H1 (cell line): Measurements from ENCODE around the gene UBXN11. TPM values are rescaled to one million over a fixed set of nuclear protein-coding genes. Genes with fewer than 3 reads are reported as not detected.

Experiments
- CHD7 ChIP-seq: fragments of 300-600 bp; sonication (generic); IDR thresholded peaks from 2 replicates; pipeline ENCODE4 v1.7.1; 2012; ENCODE audit warnings: low read length, moderate library complexity, mild to moderate bottlenecking, inconsistent platforms; ENCODE audit not compliant: insufficient replicate concordance
- polyA plus RNA-seq, 7 experiments: library from polyadenylated mRNA; depleted of rRNA in 3 of 7; stranded (reverse) in 5 of 7; unstranded in 2 of 7; fragments of >200 nt in 5 of 7; fragments of 200-250 nt in 2 of 7; gene quantifications; 1 replicate in 5 of 7; 2 replicates in 1 of 7; 4 replicates in 1 of 7; pipeline versions ENCODE4 v1.2.1 to v1.2.3, GENCODE V29; 2011 to 2013; ENCODE audit warnings: missing spikeins in 2 of 7, mixed read lengths in 2 of 7
- total RNA-seq: library from RNA; stranded (reverse); fragmentation: NEBNext Ultra II Directional; extraction: Animal tissue kit (Norgen Biotek cat#: 25700); gene quantifications from 2 replicates; pipeline ENCODE4 v1.2.1, GENCODE V29; 2021

UBXN11 gene
- total and polyA plus RNA-seq, 2 of the 8 experiments (the other 6 are each of a cell fraction or from before 2014, with no cell fraction given): 6.3 to 10.4 TPM

GRCh38 chr1:26263212-26263611, 43.2 kb downstream of the UBXN11 start (continued):
- no peak for TF ChIP-seq CHD7
